A673 (cell line): ENCODE measurements around the gene ZMAT3. TPM values are rescaled to one million over a fixed set of nuclear protein-coding genes. Genes with fewer than 3 reads are reported as not detected.
"Not testable (repeated sequence)": the region's sequence is repeated elsewhere in the genome, so short reads cannot be mapped to it uniquely, and the experiment has no call there.

Experiments used
- BruUV-seq: library from RNA; stranded (reverse); fragments of 400-500 nt; replicated peaks from 2 replicates; lab custom pipeline; 2021; lab: Mats Ljungman, UMichigan
- CTCF ChIA-PET: fragments of 300-600 bp; sonication (Branson Sonifier 250); formaldehyde crosslinking; loops from one replicate; lab custom pipeline; 2022; ENCODE audit warnings: antibody characterized with exemption; lab: Charles Lee
- POLR2A ChIA-PET: fragments of 300-600 bp; sonication (Branson Sonifier 250); formaldehyde crosslinking; loops from one replicate; lab custom pipeline; 2022; ENCODE audit warnings: antibody characterized with exemption; ENCODE audit not compliant: low non-redundant PET; lab: Charles Lee
- DNase-seq: peaks from one replicate; pipeline ENCODE4 v3.0.0-alpha.2; 2015; ENCODE audit warnings: low spot score
- H3K27ac ChIP-seq: fragments of 200-600 bp; sonication (generic); 2 replicates; pipeline ENCODE4 v1.5.1; 2016; ENCODE audit warnings: mixed run types, low read depth, mild to moderate bottlenecking, mixed read lengths, antibody characterized with exemption, low read length; ENCODE audit not compliant: poor library complexity, severe bottlenecking
- H3K27me3 ChIP-seq: fragments of 200-600 bp; sonication (generic); replicated peaks from 2 replicates; pipeline ENCODE4 v1.6.1; 2017; ENCODE audit warnings: mixed run types, low read depth, mild to moderate bottlenecking, mixed read lengths, antibody characterized with exemption, low read length; ENCODE audit not compliant: insufficient read depth, poor library complexity
- H3K36me3 ChIP-seq: fragments of 200-600 bp; sonication (generic); 2 replicates; pipeline ENCODE4 v1.6.1; 2016; ENCODE audit warnings: mixed run types, mild to moderate bottlenecking, mixed read lengths, antibody characterized with exemption, low read length; ENCODE audit not compliant: insufficient read depth, poor library complexity, severe bottlenecking
- H3K4me1 ChIP-seq: fragments of 200-600 bp; sonication (generic); 2 replicates; pipeline ENCODE4 v1.6.1; 2017; ENCODE audit warnings: mixed run types, mild to moderate bottlenecking, mixed read lengths, antibody characterized with exemption, low read length; ENCODE audit not compliant: insufficient read depth, poor library complexity, severe bottlenecking
- H3K4me3 ChIP-seq: fragments of 200-600 bp; sonication (generic); 2 replicates; pipeline ENCODE4 v1.5.1; 2016; ENCODE audit warnings: low read depth, mixed run types, mild to moderate bottlenecking, mixed read lengths, low read length; ENCODE audit not compliant: poor library complexity, severe bottlenecking
- H3K9me3 ChIP-seq: fragments of 200-600 bp; sonication (generic); 2 replicates; pipeline ENCODE4 v1.6.1; 2016; ENCODE audit warnings: mixed run types, low read depth, mild to moderate bottlenecking, mixed read lengths, antibody characterized with exemption, low read length; ENCODE audit not compliant: poor library complexity, severe bottlenecking
- EZH2 ChIP-seq: fragments of 200-600 bp; sonication (generic); IDR thresholded peaks from 2 replicates; pipeline ENCODE4 v1.6.1; 2017; ENCODE audit warnings: borderline replicate concordance, low read depth, mild to moderate bottlenecking, mixed read lengths, antibody characterized with exemption, low read length; ENCODE audit not compliant: poor library complexity, severe bottlenecking
- intact Hi-C: fragments of 100-400 bp; cut with micrococcal nuclease; formaldehyde crosslinking; loops from one replicate; pipeline ENCODE4 v1.10.0; 2022; ENCODE audit not compliant: unreplicated experiment
- total RNA-seq: library from RNA; stranded (reverse); gene quantifications from 2 replicates; pipeline ENCODE4 v1.2.3, GENCODE V29; 2021
- TF ChIP-seq, protein P1 (sequence below): fragments of 300-800, 200-600 bp; sonication (generic); conservative IDR thresholded peaks from 2 replicates; pipeline ENCODE4 v1.5.1; 2017; ENCODE audit warnings: low read depth, mild to moderate bottlenecking, antibody characterized with exemption, low read length, moderate library complexity, mixed read lengths

Gene ZMAT3
- total RNA-seq, 1 experiment from 2014 or later, result 8.6 TPM

DNA sequence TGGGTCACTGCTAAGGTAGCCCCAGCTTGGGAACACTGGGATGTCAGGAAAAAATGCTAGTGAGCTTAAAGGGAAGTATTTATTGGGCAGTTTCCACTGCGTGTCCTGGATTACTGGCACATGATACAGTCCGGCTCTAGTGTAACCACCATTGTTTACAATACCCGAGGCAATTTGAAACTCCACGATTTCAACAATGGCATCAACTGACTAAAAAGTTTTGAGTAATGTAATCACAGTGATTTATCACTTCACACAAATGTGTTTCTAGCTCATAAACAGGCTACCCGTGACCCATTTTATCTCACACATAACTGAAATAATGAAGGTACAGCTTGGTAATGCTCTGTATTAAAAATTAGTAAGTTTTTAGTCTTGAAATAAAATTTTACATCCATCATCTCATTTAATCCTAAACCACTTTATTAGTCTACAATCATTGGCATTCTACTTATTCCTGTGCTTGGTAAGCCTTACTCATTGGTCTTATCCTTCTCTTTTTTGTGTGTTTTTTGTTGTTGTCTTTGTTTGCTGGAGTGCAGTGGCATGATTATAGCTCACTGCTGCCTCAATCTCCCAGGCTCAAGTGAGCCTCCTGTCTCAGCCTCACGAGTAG, 7.6 kb downstream of the ZMAT3 start:
- Histone ChIP-seq H3K27ac (no peak overlapping the region), H3K9me3 (no peaks in the 10 kb centered on the region), H3K4me3 (no peak overlapping the region), H3K4me1 (no peaks in the 10 kb centered on the region), H3K36me3 (peaks cover 4% of the 10 kb centered on the region), H3K27me3 (no peaks in the 10 kb centered on the region)
- DNase-seq, result no peak
- TF ChIP-seq, protein P1, sequence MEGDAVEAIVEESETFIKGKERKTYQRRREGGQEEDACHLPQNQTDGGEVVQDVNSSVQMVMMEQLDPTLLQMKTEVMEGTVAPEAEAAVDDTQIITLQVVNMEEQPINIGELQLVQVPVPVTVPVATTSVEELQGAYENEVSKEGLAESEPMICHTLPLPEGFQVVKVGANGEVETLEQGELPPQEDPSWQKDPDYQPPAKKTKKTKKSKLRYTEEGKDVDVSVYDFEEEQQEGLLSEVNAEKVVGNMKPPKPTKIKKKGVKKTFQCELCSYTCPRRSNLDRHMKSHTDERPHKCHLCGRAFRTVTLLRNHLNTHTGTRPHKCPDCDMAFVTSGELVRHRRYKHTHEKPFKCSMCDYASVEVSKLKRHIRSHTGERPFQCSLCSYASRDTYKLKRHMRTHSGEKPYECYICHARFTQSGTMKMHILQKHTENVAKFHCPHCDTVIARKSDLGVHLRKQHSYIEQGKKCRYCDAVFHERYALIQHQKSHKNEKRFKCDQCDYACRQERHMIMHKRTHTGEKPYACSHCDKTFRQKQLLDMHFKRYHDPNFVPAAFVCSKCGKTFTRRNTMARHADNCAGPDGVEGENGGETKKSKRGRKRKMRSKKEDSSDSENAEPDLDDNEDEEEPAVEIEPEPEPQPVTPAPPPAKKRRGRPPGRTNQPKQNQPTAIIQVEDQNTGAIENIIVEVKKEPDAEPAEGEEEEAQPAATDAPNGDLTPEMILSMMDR, result no peak
- no peak for TF ChIP-seq EZH2
- CTCF ChIA-PET, result no interaction called here
- intact Hi-C loops, result no loop called here
- POLR2A ChIA-PET, result no interaction called here
- BruUV-seq, result no TSS peak

DNA sequence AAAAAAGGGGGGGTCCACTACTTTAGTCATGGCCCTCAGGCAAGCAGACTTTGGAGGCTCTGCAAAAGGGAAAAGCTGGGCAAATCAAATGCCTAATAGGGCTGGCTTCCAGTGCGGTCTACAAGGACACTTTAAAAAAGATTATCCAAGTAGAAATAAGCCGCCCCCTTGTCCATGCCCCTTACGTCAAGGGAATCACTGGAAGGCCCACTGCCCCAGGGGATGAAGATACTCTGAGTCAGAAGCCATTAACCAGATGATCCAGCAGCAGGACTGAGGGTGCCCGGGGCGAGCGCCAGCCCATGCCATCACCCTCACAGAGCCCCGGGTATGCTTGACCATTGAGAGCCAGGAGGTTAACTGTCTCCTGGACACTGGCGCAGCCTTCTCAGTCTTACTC, 15.3 kb downstream of the ZMAT3 start:
- H3K27me3 ChIP-seq, result no peaks in the 10 kb centered on the region
- BruUV-seq, result no TSS peak
- no peak overlapping the region for H3K4me3 ChIP-seq
- TF ChIP-seq EZH2, result no peak
- TF ChIP-seq, protein P1, result no peak
- no peak overlapping the region for H3K27ac ChIP-seq
- no peak for DNase-seq
- POLR2A ChIA-PET, result no interaction called here
- H3K4me1 ChIP-seq, result no peaks in the 10 kb centered on the region
- H3K36me3 ChIP-seq, result no peaks in the 10 kb centered on the region
- CTCF ChIA-PET, result no interaction called here
- no peaks in the 10 kb centered on the region for H3K9me3 ChIP-seq
- intact Hi-C loops, result no loop called here

GRCh38 chr3:179054565-179054964, 17.0 kb downstream of the ZMAT3 start:
- intact Hi-C loops, H3K27ac ChIP-seq, DNase-seq, H3K27me3 ChIP-seq, H3K4me3 ChIP-seq, CTCF ChIA-PET, H3K9me3 ChIP-seq, POLR2A ChIA-PET, H3K36me3 ChIP-seq, H3K4me1 ChIP-seq, BruUV-seq: not testable (repeated sequence)
